Stimulated activated naive CD8-positive, alpha-beta T cell treated with anti-CD3 and anti-CD28 coated beads, Interleukin-15, Interleukin-2, amounts not matched to agents 100 U/mL and 50 U/mL, for 24 hours (primary cell): ENCODE results near the gene NANP.
"Not testable (repeated sequence)": the region's sequence is repeated elsewhere in the genome, so short reads cannot be mapped to it uniquely, and the experiment has no call there.

Experiments used
- ATAC-seq: fragments of 150-1000 bp; cut with Tn5 transposase; one replicate; pipeline ENCODE4 v1.10.0; 2021
- DNase-seq: peaks from one replicate; pipeline ENCODE4 v3.0.0; 2021

Gene NANP, protein sequence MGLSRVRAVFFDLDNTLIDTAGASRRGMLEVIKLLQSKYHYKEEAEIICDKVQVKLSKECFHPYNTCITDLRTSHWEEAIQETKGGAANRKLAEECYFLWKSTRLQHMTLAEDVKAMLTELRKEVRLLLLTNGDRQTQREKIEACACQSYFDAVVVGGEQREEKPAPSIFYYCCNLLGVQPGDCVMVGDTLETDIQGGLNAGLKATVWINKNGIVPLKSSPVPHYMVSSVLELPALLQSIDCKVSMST

DNA sequence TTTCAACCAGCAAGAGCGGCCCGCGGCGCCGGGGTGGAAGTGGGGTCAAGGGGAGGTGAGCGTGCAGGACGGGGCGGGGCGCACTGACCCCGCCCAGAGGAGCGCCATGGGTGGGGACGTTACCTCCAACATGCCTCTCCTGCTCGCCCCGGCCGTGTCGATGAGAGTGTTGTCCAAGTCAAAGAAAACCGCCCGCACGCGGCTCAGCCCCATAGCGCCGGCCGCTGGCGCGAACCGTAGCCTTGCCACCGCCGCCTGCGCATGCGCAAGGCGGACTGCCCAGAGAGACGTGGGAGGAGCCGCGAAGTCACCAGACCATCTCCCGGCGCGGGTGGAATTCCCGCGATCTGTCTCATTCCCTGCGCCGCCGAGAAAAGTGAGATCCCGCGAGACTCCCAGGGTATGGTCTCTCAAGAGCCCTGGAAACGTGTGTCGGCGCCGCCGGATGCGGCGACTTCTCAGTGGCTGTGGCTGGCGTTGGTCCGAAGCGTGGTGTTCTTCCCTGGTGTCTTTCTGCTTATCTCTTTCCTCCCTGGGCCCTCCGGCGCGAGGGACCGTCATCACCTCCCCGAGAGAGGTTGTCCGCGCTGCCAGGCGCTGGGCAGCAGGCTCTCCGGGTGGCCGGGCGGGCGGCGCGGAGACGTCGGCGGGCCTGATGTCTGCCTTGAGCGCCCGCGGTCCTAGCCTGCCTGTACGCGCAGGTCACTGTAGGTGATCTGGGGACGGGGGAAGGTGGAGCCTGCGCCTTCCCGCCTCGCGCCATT, at the start of gene NANP:
NANP (minus strand) TSS at position 279 of the 764 bp plus-strand sequence; CDS start at position 213, 66 bp downstream.
- peak; percentile 87 for ATAC-seq

DNA sequence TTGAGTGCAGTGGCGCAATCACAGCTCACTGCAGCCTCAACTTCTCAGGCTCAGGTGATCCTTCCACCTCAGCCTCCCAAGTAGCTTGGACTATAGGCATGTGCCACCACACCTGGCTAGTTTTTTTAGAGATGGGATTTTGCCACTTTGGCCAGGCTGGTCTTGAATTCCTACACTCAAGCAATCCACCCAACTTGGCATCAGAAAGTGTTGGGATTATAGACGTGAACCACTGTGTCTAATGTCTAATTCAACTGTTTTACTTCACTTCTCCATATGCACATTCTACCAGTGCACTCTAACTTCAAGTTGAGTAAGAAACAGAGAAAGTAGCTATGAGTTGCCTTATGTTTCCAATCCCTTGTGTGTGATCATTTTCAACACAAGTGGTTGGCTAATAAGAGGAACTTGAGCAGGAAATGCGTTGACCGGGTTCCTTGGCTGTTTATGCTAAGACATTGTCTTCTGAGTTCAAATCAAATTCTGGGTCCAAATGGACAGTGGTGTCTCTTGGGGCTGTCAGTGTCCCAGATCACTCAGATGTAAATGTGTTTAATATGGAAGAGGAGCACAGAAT, 48.9 kb upstream of the NANP start:
- no peak for DNase-seq
- ATAC-seq, result no peak

More for the DNA sequence above, at the start of gene NANP:
- peak; percentile 92 for DNase-seq

DNA sequence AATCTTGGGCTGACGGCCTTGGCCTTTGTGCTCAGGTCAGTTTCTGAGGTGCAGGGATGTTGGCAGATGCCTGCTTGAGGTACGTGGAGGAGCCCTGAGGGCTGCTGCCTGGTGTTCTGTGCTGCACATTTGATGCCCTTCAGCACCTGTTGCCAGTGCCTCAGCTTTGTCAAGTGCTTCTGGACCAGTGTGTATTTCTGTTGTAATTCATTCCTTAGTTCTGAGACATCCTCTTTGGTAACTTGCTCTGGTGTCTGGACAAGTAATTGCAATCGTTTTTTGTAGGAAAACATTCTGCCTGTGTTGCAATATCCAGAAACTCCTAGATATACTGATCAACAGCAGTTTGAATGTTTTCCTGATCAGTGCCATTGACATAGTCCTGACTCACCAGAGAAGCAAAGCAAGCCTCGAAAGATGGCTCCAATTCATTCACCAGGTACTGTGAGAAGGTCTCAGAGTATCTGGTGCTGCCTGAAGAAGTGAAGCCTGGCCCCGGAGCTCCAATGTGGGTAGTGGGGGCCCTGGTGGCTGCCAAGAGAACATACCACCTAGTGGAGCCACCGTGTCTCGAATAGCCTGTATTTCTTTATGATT, 46.1 kb upstream of the NANP start:
- no peak for DNase-seq
- no peak for ATAC-seq

DNA sequence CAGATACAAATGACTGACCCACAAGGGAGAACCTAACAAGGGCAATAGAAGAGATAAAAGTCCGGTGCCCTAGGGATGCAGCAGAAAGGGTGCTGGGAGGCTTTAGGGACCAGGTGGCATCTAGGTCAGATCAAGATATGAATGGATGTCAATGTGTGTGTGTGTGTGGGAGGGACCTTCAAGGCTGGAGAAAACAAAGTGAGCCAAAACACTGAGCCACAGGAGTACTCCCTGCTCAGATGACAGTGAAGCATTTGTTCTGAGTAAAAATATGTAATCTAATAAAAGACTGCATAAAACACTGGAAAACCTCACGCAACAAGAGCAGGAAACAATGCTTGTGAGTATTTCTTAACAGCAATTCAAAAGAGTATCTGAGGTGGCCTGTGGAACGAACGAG, 44.6 kb upstream of the NANP start:
- no peak for DNase-seq

DNA sequence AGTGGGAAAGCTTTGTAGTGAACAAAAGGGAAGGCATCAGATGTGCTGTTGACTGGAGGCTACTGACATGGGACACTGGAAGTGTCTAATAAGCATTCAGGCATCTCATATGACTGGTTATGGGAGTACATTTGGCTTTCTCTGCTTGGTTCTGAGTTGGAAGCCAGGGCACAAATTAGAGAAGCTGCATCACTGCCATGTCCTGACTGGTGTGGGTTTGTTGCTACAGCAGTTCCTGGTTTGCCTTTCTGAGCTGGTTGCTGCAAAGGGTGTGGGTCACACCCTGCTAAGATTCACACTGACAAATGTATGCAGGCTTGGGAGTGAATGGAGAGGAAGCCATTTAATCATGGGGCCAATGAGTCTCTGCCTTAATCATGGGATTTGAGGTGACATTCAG, 36.2 kb upstream of the NANP start:
- DNase-seq (no peak), ATAC-seq (no peak)

More for the DNA sequence above, 44.6 kb upstream of the NANP start:
- ATAC-seq, result no peak

GRCh38 chr20:25654487-25654886, 30.7 kb upstream of the NANP start:
- ATAC-seq, result no peak
- no peak for DNase-seq

DNA sequence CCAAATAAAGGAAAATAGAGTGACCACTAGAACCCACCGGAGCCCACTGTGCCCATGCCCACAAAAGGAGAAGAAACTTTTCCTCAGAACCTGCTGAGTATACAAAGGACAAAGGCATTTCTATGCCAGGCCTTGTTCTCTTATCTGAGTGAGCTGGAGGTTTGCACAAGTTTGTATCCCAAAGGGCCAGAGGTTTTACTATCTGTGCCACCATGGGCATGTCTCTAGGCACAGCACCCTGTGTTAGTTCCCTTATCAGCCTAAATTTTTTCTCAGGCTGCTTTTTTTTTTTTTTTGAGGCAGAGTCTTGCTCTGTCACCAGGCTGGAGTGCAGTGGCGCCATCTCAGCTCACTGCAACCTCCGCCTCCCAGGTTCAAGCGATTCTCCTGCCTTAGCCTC, 29.1 kb upstream of the NANP start:
- ATAC-seq, DNase-seq: not testable (repeated sequence)

GRCh38 chr20:25644814-25645213, 21.0 kb upstream of the NANP start:
- DNase-seq, result no peak
- no peak for ATAC-seq

- DNase-seq, result no peak
- no peak for ATAC-seq
Observed at GRCh38 chr20:25643716-25644115, 19.9 kb upstream of the NANP start.

DNA sequence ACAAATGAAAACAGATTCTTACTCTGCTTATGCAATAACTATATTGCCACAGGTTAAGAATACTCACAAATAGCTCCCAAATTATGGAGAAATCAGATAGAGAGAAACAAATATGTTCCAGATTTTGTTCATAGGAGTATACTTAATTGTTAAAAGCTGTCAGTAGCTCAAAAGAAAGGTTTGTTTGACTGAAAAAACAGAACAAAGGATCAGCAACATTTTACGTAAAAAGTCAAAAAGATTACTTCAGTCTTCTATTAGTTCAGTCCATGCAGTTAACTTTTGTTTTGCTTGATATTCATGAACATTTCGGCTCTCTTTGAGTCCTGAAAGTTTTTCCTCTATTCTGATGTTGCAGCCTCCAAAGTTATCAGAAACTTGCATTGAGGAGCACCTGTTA, 13.4 kb upstream of the NANP start:
- DNase-seq, result no peak
- no peak for ATAC-seq

GRCh38 chr20:25632940-25633790, 9.4 kb upstream of the NANP start:
- no peak for DNase-seq
- ATAC-seq, result no peak

DNA sequence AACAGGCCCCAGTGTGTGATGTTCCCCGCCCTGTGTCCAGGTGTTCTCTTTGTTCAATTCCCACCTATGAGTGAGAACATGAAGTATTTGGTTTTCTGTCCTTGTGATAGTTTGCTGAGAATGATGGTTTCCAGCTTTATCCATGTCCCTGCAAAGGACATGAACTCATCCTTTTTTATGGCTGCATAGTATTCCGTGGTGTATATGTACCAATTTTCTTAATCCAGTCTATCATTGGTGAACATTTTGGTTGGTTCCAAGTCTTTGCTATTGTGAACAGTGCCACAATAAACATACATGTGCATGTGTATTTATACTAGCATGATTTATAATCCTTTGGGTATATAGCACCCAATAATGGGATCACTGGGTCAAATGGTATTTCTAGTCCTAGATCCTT, 6.8 kb upstream of the NANP start:
- ATAC-seq, DNase-seq: not testable (repeated sequence)

DNA sequence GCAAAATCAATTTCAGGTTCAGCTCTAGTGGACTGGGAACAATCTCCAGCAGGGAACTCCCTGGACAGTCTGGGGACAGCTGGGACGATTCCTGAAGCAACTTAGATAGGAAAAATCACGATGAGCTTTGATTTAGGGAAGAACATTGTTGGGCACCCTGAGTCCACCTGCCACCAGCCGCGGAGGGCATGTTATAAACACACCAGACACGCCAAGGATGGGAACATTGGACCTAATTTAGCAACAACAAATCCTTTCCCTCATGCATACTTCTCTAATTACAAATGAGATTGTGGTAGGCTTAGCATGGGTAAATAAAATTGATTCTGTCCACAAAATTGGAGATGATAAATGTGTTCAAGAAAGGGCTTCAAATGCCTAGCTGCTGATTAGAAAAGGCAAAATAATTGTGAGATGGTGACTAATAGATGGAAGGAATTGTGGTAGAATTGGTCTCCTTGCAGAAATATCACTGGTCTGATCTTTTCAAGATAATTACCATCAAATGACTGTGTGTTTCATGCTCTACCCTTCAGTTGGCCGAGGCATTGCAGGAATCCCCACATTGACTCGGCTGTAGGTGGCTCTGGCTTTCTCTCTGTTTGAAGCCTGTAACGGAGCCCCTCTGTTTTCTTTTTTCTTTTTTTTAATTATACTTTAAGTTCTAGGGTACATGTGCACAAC, 6.1 kb upstream of the NANP start:
- peak; percentile 59 for ATAC-seq
- no peak for DNase-seq

DNA sequence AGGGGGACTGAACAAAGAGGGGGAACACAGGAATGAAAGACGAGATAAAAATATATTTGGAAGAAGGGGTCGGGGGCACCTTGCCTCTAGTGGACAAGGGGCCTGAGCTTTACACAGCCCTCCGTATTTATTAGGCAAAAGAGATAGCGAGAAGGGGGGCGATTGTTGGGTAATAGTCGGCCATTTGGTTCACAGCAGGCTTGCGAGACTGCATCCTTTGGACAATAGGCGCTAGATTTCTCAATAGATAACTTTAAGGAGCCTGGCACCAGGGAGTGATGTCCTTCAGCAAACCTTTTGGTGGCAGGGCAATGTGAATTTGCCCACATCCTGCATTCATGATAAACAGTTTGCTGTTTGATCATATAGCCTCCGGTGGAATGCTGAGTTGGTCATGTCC, 3.0 kb upstream of the NANP start:
- no peak for ATAC-seq
- no peak for DNase-seq

DNA sequence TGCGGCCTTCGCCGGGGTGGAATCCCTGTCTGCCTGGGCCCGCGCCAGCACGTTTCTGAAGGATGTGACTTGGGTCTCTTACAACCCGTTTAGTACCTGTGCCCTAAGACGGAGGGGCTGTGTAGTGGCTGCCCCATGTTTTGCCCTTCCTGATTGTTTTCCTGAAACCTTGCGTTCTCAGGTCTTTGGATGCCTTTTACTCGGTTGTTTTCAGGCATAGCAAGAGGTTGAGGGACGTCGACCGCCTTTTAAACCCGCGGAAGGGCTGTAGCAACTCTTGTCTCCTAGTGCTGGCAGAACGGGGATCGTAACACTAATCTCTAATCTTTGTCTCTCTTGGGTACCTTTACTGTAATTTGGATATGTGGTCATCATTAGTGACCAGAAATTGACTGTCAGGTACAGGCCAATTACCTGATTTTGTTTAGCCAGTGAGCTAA, 706 bp upstream of the NANP start:
- DNase-seq (no peak), ATAC-seq (no peak)

DNA sequence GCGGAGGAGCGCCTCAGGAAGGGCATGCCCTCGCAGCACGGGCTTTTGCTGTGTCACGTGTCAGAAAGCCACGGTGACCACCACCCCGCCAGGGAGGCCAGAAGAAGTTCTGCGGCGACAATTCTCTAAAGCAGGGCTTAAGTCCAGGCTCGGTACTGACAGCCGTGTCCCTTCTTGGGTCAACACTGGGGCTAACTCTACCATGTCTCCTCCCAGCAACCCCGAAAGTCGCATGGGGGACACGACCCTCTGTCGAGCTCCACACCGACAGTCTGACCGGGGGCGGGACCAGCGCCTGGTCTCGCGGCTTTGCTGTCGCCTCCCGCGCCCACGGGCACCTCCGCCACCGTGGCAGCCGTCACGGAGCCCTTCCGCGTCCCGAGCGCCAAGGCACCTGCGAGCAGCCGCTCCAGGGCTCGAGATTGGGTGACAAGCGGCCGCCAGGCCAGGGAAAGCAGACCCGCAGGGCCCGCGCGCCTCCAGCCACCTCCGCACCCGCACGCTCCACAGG, 534 bp downstream of the NANP start:
- ATAC-seq (peak; percentile 2), DNase-seq (peak; percentile 58)

DNA sequence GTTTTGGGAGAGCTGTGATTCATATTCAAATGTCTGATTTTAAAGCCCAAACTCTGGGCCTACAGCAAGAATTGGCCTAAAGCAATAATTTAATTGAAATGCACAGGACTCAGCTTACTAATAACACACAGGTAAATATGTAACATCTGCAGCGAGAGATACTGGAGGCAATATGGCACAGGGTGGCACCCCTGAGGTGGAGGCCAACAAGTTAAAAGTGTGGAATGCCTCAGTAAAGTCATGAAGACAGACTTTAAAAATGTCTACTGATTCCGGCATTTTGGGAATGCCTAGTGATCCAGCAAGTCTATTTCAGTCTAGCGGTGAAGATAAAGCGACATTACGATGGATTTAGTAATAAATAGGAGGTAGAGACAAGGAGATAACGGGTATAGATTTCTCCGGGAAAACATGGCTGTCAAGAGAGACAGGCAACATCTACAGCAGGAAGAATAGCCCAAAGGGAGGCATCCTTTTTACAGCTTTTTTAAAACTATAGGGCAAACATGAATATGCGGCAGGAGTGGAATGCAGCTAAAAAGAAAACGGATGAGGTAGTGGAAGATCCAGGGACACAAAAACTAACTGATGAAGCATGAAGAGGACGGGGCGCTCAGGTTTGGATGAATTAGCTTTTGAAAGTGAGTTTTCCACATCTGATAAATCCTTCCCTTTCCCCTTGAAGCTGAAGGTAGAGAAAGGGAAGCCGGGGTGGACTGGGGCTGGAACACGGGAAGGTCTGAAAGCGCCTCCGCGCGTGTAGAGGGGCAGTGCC, 1.2 kb downstream of the NANP start:
- DNase-seq (no peak), ATAC-seq (no peak)

GRCh38 chr20:25622049-25622448, 1.8 kb downstream of the NANP start:
- no peak for DNase-seq

GRCh38 chr20:25619514-25619913, 4.3 kb downstream of the NANP start:
- DNase-seq (no peak), ATAC-seq (no peak)

More at GRCh38 chr20:25622049-25622448, 1.8 kb downstream of the NANP start:
- no peak for ATAC-seq

- ATAC-seq, result no peak
- DNase-seq, result no peak
Observed at GRCh38 chr20:25608774-25609173, 15.0 kb downstream of the NANP start.
